ENCODE measurements around the gene PRDM16. TPM values are rescaled to one million over a fixed set of nuclear protein-coding genes. Genes with fewer than 3 reads are reported as not detected.

PRDM16 gene
- total and polyA plus RNA-seq, 2 of the 8 experiments (the other 6 are each of a cell fraction or from before 2014, with no cell fraction given): 0.39 to 0.43 TPM

DNA sequence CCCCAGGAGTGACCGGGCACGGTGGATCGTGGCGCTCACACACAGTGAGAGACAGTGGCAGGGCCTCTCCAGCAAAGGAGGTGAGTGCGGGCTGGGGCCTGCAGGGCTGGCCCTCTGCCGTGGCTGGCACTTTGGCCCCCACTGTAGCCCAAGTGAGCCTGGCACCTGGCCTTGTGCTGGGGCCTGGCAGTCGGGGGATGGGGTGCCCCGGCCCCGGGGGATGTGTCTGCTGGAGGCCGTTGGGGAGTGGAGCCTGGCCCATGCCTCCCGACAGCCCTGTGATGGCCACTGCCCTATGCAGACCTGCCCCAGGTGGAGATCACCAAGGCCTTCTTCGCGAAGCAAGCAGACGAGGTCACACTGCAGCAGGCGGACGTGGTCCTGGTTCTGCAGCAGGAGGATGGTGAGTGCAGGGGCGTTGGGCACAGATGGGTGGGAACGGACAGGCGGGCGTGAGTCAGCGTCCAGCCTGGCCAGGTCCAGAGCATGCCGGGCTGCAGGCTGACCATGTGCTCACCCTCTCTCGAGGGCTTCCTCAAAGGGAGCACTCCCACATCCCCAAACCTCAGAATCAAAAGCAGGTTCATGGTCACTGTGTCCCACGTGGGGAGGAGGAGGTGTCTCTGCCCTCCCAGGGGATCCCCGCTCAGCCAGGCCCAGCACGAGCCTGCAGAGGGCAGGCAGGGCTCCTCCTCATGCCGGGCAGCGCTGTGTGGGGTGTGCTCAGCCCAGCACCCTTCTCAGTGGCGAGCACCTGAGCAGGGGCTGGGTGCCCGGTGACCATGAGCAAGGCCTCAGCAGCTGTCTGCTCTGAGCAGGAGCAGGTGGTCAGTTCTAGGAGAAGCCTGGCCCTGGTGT is 410.7 kb downstream of the PRDM16 start:
- peaks cover 0 to 7% (median 3%) of the 10 kb centered on the region in 4 experiments; a peak in 3 of 8 replicates for H3K36me3 ChIP-seq (ENCODE audit: control insufficient read depth in 2 of 4, insufficient read depth in 4 of 4, low read length in 3 of 4)
- no peak overlapping the region for H3K56ac ChIP-seq (replicated peaks; ENCODE audit: insufficient read length, low read depth, low read length)
- POLR2A ChIA-PET (ENCODE audit: partially characterized antibody): interaction anchor here (1.1 to 2.5 kb wide), 4 partner anchors 8 to 45 kb away, joined by 3 to 7 read pairs (median 5); no protein-coding TSS in a partner anchor
- FAIRE-seq: no peak
- 87% methylated on average over 26 of the region's 30 CpGs; no CpG with 5 or more reads in 1 of the 2 experiments for WGBS, 2 experiments (ENCODE audit: extremely low coverage in 1 of 2, insufficient coverage in 1 of 2, insufficient read length in 1 of 2, insufficient replicate concordance in 2 of 2, low coverage in 1 of 2, low lambda C conversion rate in 2 of 2, missing lambda C conversion rate in 1 of 2)
- H2BK20ac ChIP-seq (ENCODE audit: low read length): no peak overlapping the region
- H3K4ac ChIP-seq (replicated peaks; ENCODE audit: insufficient read length, low read depth, low read length): no peak overlapping the region
- TF ChIP-seq KDM4A (IDR thresholded peaks at IDR 0.05; ENCODE audit: low read depth, low read length, severe bottlenecking): no peak
- no peak for TF ChIP-seq EGR1 (IDR thresholded peaks at IDR 0.05; ENCODE audit: borderline replicate concordance, low read depth, low read length)
- no peak for TF ChIP-seq CHD1 (IDR thresholded peaks at IDR 0.05; ENCODE audit: low read depth, low read length)
- no peak for TF ChIP-seq CHD2 (IDR thresholded peaks at IDR 0.05; ENCODE audit: low read length)
- TF ChIP-seq FOSL1 (IDR thresholded peaks at IDR 0.05; ENCODE audit: insufficient read depth, low read depth, low read length): no peak
- TF ChIP-seq HDAC2 (IDR thresholded peaks at IDR 0.05; ENCODE audit: borderline replicate concordance in 1 of 2, low read depth in 2 of 2, low read length in 2 of 2): no peak
- TF ChIP-seq CBX5 (IDR thresholded peaks at IDR 0.05; ENCODE audit: low read depth, low read length): no peak
- no peak for TF ChIP-seq SP1 (IDR thresholded peaks at IDR 0.05; ENCODE audit: low read depth, low read length)
- TF ChIP-seq POLR2AphosphoS5 (IDR thresholded peaks at IDR 0.05; ENCODE audit: low read depth, low read length): no peak
- TF ChIP-seq TCF12 (IDR thresholded peaks at IDR 0.05; ENCODE audit: low read depth, low read length): no peak
- no peak overlapping the region for H2AFZ ChIP-seq (ENCODE audit: low read length)
- CTCF ChIA-PET (ENCODE audit: partially characterized antibody): interaction anchor here (1.0 to 4.2 kb wide), 7 partner anchors 8 to 82 kb away, joined by 3 to 41 read pairs (median 6); no protein-coding TSS in a partner anchor
- no peaks in the 10 kb centered on the region for H3K23me2 ChIP-seq (ENCODE audit: low read depth, low read length)
- no peaks in the 10 kb centered on the region for H3K4me1 ChIP-seq (replicated peaks in 1 of 4; ENCODE audit: control insufficient read depth in 3 of 4, insufficient read depth in 4 of 4, low read length in 3 of 4)
- no peak overlapping the region for H3K4me2 ChIP-seq (ENCODE audit: insufficient read depth in 1 of 2, low read depth in 2 of 2, low read length in 2 of 2)
- no peaks in the 10 kb centered on the region for H3K27me3 ChIP-seq (replicated peaks in 1 of 4; ENCODE audit: control insufficient read depth in 3 of 4, extremely low read depth in 1 of 4, insufficient read depth in 3 of 4, low read length in 3 of 4)
- H3K4me3 ChIP-seq (ENCODE audit: extremely low read depth in 1 of 4, insufficient read depth in 2 of 4, low read depth in 3 of 4, low read length in 4 of 4): no peak overlapping the region
- H2BK15ac ChIP-seq (ENCODE audit: low read length): no peak overlapping the region
- no peak overlapping the region for H2BK120ac ChIP-seq (replicated peaks; ENCODE audit: low read depth, low read length)
- H3K9ac ChIP-seq (replicated peaks in 1 of 4; ENCODE audit: extremely low read depth in 1 of 4, low read depth in 3 of 4, low read length in 3 of 4): no peak overlapping the region
- peaks cover 0 to 4% of the 10 kb centered on the region in 2 experiments; a peak in 1 of 4 replicates for H3K9me3 ChIP-seq (ENCODE audit: insufficient read depth in 2 of 2, low read depth in 1 of 2, low read length in 1 of 2)
- H2BK12ac ChIP-seq (ENCODE audit: low read depth, low read length): no peak overlapping the region
- H4K8ac ChIP-seq (ENCODE audit: extremely low read depth, insufficient read depth, low read length): peak overlapping the region; percentile 71; the same call in 1 of the 2 replicates
- no peak overlapping the region for H3K18ac ChIP-seq (ENCODE audit: extremely low read depth, low read length)
- H3K23ac ChIP-seq (ENCODE audit: insufficient read length): no peak overlapping the region
- no peaks in the 10 kb centered on the region for H3K79me2 ChIP-seq (ENCODE audit: control insufficient read depth in 1 of 2, insufficient read depth in 2 of 2, low read length in 2 of 2)
- H4K5ac ChIP-seq (ENCODE audit: insufficient read length, low read depth, low read length): no peak overlapping the region
- DNase-seq (ENCODE audit: low read depth in 1 of 2, low spot score in 2 of 2): no peak
- no peak overlapping the region for H3K27ac ChIP-seq (ENCODE audit: low read depth, low read length)
- H2AK5ac ChIP-seq (ENCODE audit: low read depth, low read length): no peak overlapping the region
- no peak overlapping the region for H4K91ac ChIP-seq (replicated peaks; ENCODE audit: insufficient read length, low read length)
- H4K20me1 ChIP-seq (replicated peaks in 1 of 2; ENCODE audit: control insufficient read depth in 1 of 2, insufficient read depth in 2 of 2, low read length in 2 of 2): peaks cover 2 to 5% of the 10 kb centered on the region in 2 experiments
- no peaks in the 10 kb centered on the region for H3K79me1 ChIP-seq (ENCODE audit: low read depth, low read length)
- H3K14ac ChIP-seq (ENCODE audit: insufficient read length): no peak overlapping the region
- H2BK5ac ChIP-seq (ENCODE audit: low read depth, low read length): no peak overlapping the region

All from H1 (cell line).